GM21360 (cell line): ENCODE measurements around the gene CA7.

Source experiments
- ATAC-seq: cut with Tn5 transposase; IDR thresholded peaks from one replicate; pipeline ENCODE4 v1.9.1; 2021; ENCODE audit warnings: mild to moderate bottlenecking, moderate library complexity; ENCODE audit not compliant: unreplicated experiment

CA7 gene

GRCh38 chr16:66844342-66845079 lies at the start of gene CA7:
CA7 (plus strand) TSS chr16:66844414; CDS start chr16:66844488, 74 bp downstream.
- ATAC-seq: no peak

- ATAC-seq: no peak
Measured at GRCh38 chr16:66798161-66798560, 46.1 kb upstream of the CA7 start.

- no peak for ATAC-seq
Measured at GRCh38 chr16:66800856-66801255, 43.4 kb upstream of the CA7 start.

- no peak for ATAC-seq
Measured at GRCh38 chr16:66801320-66802105, 42.7 kb upstream of the CA7 start, which contains the start of gene TERB1. TERB1 (minus strand) TSS chr16:66801584; CDS start chr16:66796798, 4,786 bp downstream.

GRCh38 chr16:66802159-66802558 lies 42.1 kb upstream of the CA7 start:
- ATAC-seq: no peak

- ATAC-seq: no peak
Measured at GRCh38 chr16:66809765-66810164, 34.4 kb upstream of the CA7 start.

GRCh38 chr16:66810391-66810790 lies 33.8 kb upstream of the CA7 start:
- ATAC-seq: no peak

- no peak for ATAC-seq
Measured at GRCh38 chr16:66811043-66811442, 33.2 kb upstream of the CA7 start.

GRCh38 chr16:66814734-66815133 lies 29.5 kb upstream of the CA7 start:
- ATAC-seq: no peak

GRCh38 chr16:66824006-66824405 lies 20.2 kb upstream of the CA7 start:
- no peak for ATAC-seq

- peak; percentile 88 for ATAC-seq
Measured at GRCh38 chr16:66830422-66831404, 13.5 kb upstream of the CA7 start, which contains the start of gene NAE1. NAE1 (minus strand) TSS chr16:66830976; CDS start chr16:66830899, 77 bp downstream.

GRCh38 chr16:66832190-66832589 lies 12.0 kb upstream of the CA7 start:
- ATAC-seq: no peak

- no peak for ATAC-seq
Measured at GRCh38 chr16:66832661-66833305, 11.4 kb upstream of the CA7 start.

GRCh38 chr16:66834746-66835145 lies 9.5 kb upstream of the CA7 start:
- no peak for ATAC-seq

- ATAC-seq: no peak
Measured at GRCh38 chr16:66840883-66841282, 3.3 kb upstream of the CA7 start.

- no peak for ATAC-seq
Measured at GRCh38 chr16:66841366-66841765, 2.8 kb upstream of the CA7 start.

GRCh38 chr16:66842765-66843164 lies 1.4 kb upstream of the CA7 start:
- ATAC-seq: no peak

- ATAC-seq: no peak
Measured at GRCh38 chr16:66843191-66843590, 1.0 kb upstream of the CA7 start.

GRCh38 chr16:66844009-66844341 lies 239 bp upstream of the CA7 start:
- no peak for ATAC-seq

- no peak for ATAC-seq
Measured at GRCh38 chr16:66845080-66845410, 831 bp downstream of the CA7 start.

- no peak for ATAC-seq
Measured at GRCh38 chr16:66845791-66846221, 1.6 kb downstream of the CA7 start.
